GM23248 (cell line): Measurements from ENCODE around the gene MYH11. TPM values are rescaled to one million over a fixed set of nuclear protein-coding genes. Genes with fewer than 3 reads are reported as not detected.

Experiments
- DNase-seq: peaks from one replicate; pipeline ENCODE4 v3.0.0-alpha.2; 2015
- H2AFZ ChIP-seq: fragments of 200-600 bp; sonication (generic); 2 replicates; pipeline ENCODE4 v1.6.1; 2016; ENCODE audit warnings: antibody characterized with exemption
- H3F3A ChIP-seq: fragments of 200-600 bp; sonication (generic); 2 replicates; pipeline ENCODE4 v1.6.1; 2016; ENCODE audit warnings: mild to moderate bottlenecking, antibody characterized with exemption, mixed run types; ENCODE audit not compliant: insufficient read depth
- H3K27ac ChIP-seq: fragments of 200-600 bp; sonication (generic); 2 replicates; pipeline ENCODE4 v1.5.1; 2016; ENCODE audit warnings: mild to moderate bottlenecking
- H3K27me3 ChIP-seq: fragments of 200-600 bp; sonication (generic); replicated peaks from 2 replicates; pipeline ENCODE4 v1.6.1; 2016; ENCODE audit warnings: mild to moderate bottlenecking; ENCODE audit not compliant: insufficient read depth
- H3K36me3 ChIP-seq: fragments of 200-600 bp; sonication (generic); 2 replicates; pipeline ENCODE4 v1.6.1; 2016; ENCODE audit warnings: low read depth, mild to moderate bottlenecking
- H3K4me1 ChIP-seq: fragments of 200-600 bp; sonication (generic); 2 replicates; pipeline ENCODE4 v1.6.1; 2016; ENCODE audit warnings: mild to moderate bottlenecking; ENCODE audit not compliant: insufficient read depth
- H3K4me2 ChIP-seq: fragments of 200-600 bp; sonication (generic); one replicate; pipeline ENCODE4 v1.6.1; 2016; ENCODE audit warnings: mild to moderate bottlenecking; ENCODE audit not compliant: unreplicated experiment
- H3K4me3 ChIP-seq: fragments of 200-600 bp; sonication (generic); 2 replicates; pipeline ENCODE4 v1.5.1; 2016; ENCODE audit warnings: mild to moderate bottlenecking
- H3K79me2 ChIP-seq: fragments of 200-600 bp; sonication (generic); 2 replicates; pipeline ENCODE4 v1.6.1; 2016; ENCODE audit warnings: mild to moderate bottlenecking; ENCODE audit not compliant: insufficient read depth
- H3K9ac ChIP-seq: fragments of 200-600 bp; sonication (generic); 2 replicates; pipeline ENCODE4 v1.6.1; 2016; ENCODE audit warnings: mild to moderate bottlenecking
- H3K9me2 ChIP-seq: fragments of 200-600 bp; sonication (generic); 2 replicates; pipeline ENCODE4 v1.6.1; 2016; ENCODE audit warnings: mixed run types, mild to moderate bottlenecking, moderate library complexity; ENCODE audit not compliant: insufficient read depth
- H3K9me3 ChIP-seq: fragments of 200-600 bp; sonication (generic); one replicate; pipeline ENCODE4 v1.6.1; 2017; ENCODE audit warnings: low read depth
- H4K20me1 ChIP-seq: fragments of 200-600 bp; sonication (generic); 2 replicates; pipeline ENCODE4 v1.6.0; 2016; ENCODE audit not compliant: insufficient read depth
- EZH2 ChIP-seq: fragments of 200-600 bp; sonication (generic); IDR thresholded peaks from 2 replicates; pipeline ENCODE4 v1.6.1; 2018; ENCODE audit warnings: antibody characterized with exemption, mild to moderate bottlenecking; ENCODE audit not compliant: insufficient read depth, poor library complexity, severe bottlenecking
- EZH2phosphoT487 ChIP-seq: fragments of 200-600 bp; sonication (generic); IDR thresholded peaks from 2 replicates; pipeline ENCODE4 v1.6.1; 2018; ENCODE audit warnings: antibody characterized with exemption, moderate library complexity, mild to moderate bottlenecking, low read depth; ENCODE audit not compliant: insufficient read depth
- WGBS, 2 experiments: methylation state at CpG; one replicate each; pipeline ENCODE4 v1.1.6; 2015 to 2017; ENCODE audit warnings: low lambda C conversion rate in 2 of 2, low coverage in 1 of 2; ENCODE audit errors: missing lambda C conversion rate in 2 of 2; 5-methylcytosine and 5-hydroxymethylcytosine counted together
- in situ Hi-C: fragments of 300-500 bp; cut with MboI; formaldehyde crosslinking; loops from 2 replicates; pipeline ENCODE4 v1.15.0; 2020
- polyA plus RNA-seq: library from polyadenylated mRNA; unstranded; fragments of >200 nt; fragmentation: Nextera tagmentation; extraction: Ambion mirVana; gene quantifications from 2 replicates; pipeline ENCODE4 v1.2.1, GENCODE V29; 2016
- total RNA-seq: library from RNA; depleted of rRNA; stranded (reverse); fragments of >200 nt; shearing (Covaris generic); gene quantifications from 2 replicates; pipeline ENCODE4 v1.2.3, GENCODE V29; 2014

Gene MYH11
- total and polyA plus RNA-seq, 2 experiments from 2014 or later: 0.79 TPM; not detected in 1

GRCh38 chr16:15716694-15717447 is 140.0 kb downstream of the MYH11 start:
- no peak overlapping the region for H3K4me3 ChIP-seq
- DNase-seq: no peak
- no peaks in the 10 kb centered on the region for H3K4me1 ChIP-seq
- no peaks in the 10 kb centered on the region for H3K27me3 ChIP-seq
- H3K4me2 ChIP-seq: no peak overlapping the region
- H3K36me3 ChIP-seq: no peaks in the 10 kb centered on the region
- H3K9me3 ChIP-seq: no peaks in the 10 kb centered on the region
- no peaks in the 10 kb centered on the region for H3F3A ChIP-seq
- WGBS, 2 experiments: 94 to 95% methylated on average over 23 of the region's 23 CpGs
- H3K9ac ChIP-seq: no peak overlapping the region
- H2AFZ ChIP-seq: no peak overlapping the region
- H4K20me1 ChIP-seq: no peaks in the 10 kb centered on the region
- no peaks in the 10 kb centered on the region for H3K9me2 ChIP-seq
- in situ Hi-C loops: no loop called here
- H3K79me2 ChIP-seq: no peaks in the 10 kb centered on the region
- H3K27ac ChIP-seq: no peak overlapping the region
- TF ChIP-seq EZH2phosphoT487: no peak
- no peak for TF ChIP-seq EZH2

- H3K36me3 ChIP-seq: no peaks in the 10 kb centered on the region
- H3K4me1 ChIP-seq: no peaks in the 10 kb centered on the region
- H4K20me1 ChIP-seq: no peaks in the 10 kb centered on the region
- H2AFZ ChIP-seq: no peak overlapping the region
- H3K9ac ChIP-seq: no peak overlapping the region
- H3F3A ChIP-seq: no peaks in the 10 kb centered on the region
- H3K4me3 ChIP-seq: no peak overlapping the region
- no peak overlapping the region for H3K4me2 ChIP-seq
- H3K9me3 ChIP-seq: no peaks in the 10 kb centered on the region
- no peak overlapping the region for H3K27ac ChIP-seq
- TF ChIP-seq EZH2 (no peak), EZH2phosphoT487 (no peak)
- H3K9me2 ChIP-seq: no peaks in the 10 kb centered on the region
- H3K27me3 ChIP-seq: no peaks in the 10 kb centered on the region
- no peak for DNase-seq
- H3K79me2 ChIP-seq: no peaks in the 10 kb centered on the region
- 96 to 99% methylated on average over 5 of the region's 5 CpGs for WGBS, 2 experiments
- in situ Hi-C loops: no loop called here
Observed at GRCh38 chr16:15715221-15715620, 141.6 kb downstream of the MYH11 start.

GRCh38 chr16:15714393-15715172 is 142.2 kb downstream of the MYH11 start:
- no peak for DNase-seq
- WGBS, 2 experiments: 90 to 96% methylated on average over 25 to 29 of the region's 29 CpGs
- Histone ChIP-seq H3F3A (no peaks in the 10 kb centered on the region), H3K79me2 (no peaks in the 10 kb centered on the region), H2AFZ (no peak overlapping the region), H3K4me3 (no peak overlapping the region), H3K4me1 (no peaks in the 10 kb centered on the region), H4K20me1 (no peaks in the 10 kb centered on the region), H3K9me2 (no peaks in the 10 kb centered on the region), H3K27me3 (no peaks in the 10 kb centered on the region), H3K4me2 (no peak overlapping the region), H3K9me3 (no peaks in the 10 kb centered on the region), H3K9ac (no peak overlapping the region), H3K27ac (no peak overlapping the region), H3K36me3 (no peaks in the 10 kb centered on the region)
- TF ChIP-seq EZH2phosphoT487 (no peak), EZH2 (no peak)
- in situ Hi-C loops: no loop called here

GRCh38 chr16:15708997-15709396 is 147.8 kb downstream of the MYH11 start:
- Histone ChIP-seq H3K9me3 (no peaks in the 10 kb centered on the region), H3K9me2 (no peaks in the 10 kb centered on the region), H3K79me2 (no peaks in the 10 kb centered on the region), H3K4me2 (no peak overlapping the region), H3K27me3 (no peaks in the 10 kb centered on the region), H3K9ac (no peak overlapping the region), H3F3A (peaks cover 4% of the 10 kb centered on the region; the same call in 1 of the 2 replicates), H3K27ac (no peak overlapping the region), H4K20me1 (no peaks in the 10 kb centered on the region), H3K4me1 (no peaks in the 10 kb centered on the region), H3K4me3 (no peak overlapping the region), H2AFZ (no peak overlapping the region), H3K36me3 (no peaks in the 10 kb centered on the region)
- no peak for TF ChIP-seq EZH2
- no peak for TF ChIP-seq EZH2phosphoT487
- 96 to 99% methylated on average over 7 of the region's 7 CpGs for WGBS, 2 experiments
- no peak for DNase-seq
- in situ Hi-C loops: no loop called here
